WI38 (cell line): ENCODE measurements around the gene DTX3L.

Source experiments
- H3K4me3 ChIP-seq: 2 replicates; pipeline ENCODE4 v1.5.1; 2011; ENCODE audit warnings: low read depth, mild to moderate bottlenecking, control low read depth, low read length
- TF ChIP-seq, protein P1 (sequence below): IDR thresholded peaks from 2 replicates; pipeline ENCODE4 v1.5.1; 2012; ENCODE audit warnings: low read depth, mild to moderate bottlenecking, control low read depth, low read length

Gene DTX3L

DNA sequence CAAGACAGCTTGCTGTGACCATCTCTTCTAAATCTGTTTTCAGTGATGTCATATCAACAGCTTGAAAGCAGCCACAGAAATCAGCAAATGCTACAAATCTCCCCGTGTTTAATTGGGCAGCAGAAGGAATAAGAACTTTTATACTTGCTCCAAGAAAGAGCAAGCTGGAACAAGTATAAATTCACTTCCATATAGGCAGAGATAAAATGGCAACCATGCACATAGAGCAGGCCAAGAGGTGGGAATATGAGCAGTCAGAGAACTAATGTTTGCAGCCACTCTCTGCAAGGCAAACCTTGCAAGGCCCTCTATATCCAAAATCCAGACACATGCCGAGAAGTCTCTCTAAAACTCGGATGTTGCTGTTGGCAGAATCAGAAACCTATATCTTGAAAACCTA, 16.1 kb upstream of the DTX3L start:
- H3K4me3 ChIP-seq = no peak overlapping the region

GRCh38 chr3:122548619-122549018, 15.5 kb upstream of the DTX3L start:
- H3K4me3 ChIP-seq = no peak overlapping the region

More for the DNA sequence above, 16.1 kb upstream of the DTX3L start:
- TF ChIP-seq, protein P1, sequence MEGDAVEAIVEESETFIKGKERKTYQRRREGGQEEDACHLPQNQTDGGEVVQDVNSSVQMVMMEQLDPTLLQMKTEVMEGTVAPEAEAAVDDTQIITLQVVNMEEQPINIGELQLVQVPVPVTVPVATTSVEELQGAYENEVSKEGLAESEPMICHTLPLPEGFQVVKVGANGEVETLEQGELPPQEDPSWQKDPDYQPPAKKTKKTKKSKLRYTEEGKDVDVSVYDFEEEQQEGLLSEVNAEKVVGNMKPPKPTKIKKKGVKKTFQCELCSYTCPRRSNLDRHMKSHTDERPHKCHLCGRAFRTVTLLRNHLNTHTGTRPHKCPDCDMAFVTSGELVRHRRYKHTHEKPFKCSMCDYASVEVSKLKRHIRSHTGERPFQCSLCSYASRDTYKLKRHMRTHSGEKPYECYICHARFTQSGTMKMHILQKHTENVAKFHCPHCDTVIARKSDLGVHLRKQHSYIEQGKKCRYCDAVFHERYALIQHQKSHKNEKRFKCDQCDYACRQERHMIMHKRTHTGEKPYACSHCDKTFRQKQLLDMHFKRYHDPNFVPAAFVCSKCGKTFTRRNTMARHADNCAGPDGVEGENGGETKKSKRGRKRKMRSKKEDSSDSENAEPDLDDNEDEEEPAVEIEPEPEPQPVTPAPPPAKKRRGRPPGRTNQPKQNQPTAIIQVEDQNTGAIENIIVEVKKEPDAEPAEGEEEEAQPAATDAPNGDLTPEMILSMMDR = no peak

GRCh38 chr3:122553171-122553570, 11.0 kb upstream of the DTX3L start:
- no peak overlapping the region for H3K4me3 ChIP-seq
- TF ChIP-seq, protein P1 = no peak

More at GRCh38 chr3:122548619-122549018, 15.5 kb upstream of the DTX3L start:
- TF ChIP-seq, protein P1 = no peak

DNA sequence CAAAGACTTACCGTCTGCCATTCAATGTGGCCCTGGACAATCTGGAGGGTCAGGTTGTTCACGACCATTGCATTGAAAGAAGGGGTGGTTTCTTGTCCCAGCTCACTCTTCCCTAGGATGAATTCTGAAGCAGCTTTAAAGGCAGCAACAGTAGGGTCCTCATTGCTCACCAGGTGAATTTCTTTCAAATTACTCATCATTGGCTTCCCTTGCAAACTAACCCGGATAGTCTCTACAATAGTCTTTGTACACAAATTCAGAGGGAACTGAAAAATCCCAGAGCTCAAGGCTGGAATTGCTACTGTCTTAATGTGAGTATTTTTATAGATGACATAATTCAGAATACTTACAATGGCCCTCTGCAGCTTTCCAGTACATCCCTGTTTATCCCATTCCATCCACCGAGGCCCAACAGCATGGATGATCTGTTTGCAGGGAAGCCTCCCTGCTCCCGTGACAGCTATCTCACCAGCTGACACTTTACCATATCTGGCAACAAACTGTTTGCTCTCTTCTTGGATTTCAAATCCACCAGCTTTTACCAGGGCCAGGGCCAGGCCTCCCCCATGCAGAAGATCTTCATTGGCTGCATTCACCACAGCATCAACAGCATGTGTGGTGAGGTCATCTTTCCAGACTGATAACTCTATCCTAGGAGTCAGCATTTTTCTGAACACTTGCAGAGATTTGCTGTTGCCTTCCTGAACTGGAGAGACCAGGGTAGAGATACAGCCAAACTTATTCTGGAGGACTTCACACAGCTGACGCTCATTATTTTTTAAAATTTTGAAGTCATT, 8.7 kb upstream of the DTX3L start:
- TF ChIP-seq, protein P1 = no peak
- no peak overlapping the region for H3K4me3 ChIP-seq

DNA sequence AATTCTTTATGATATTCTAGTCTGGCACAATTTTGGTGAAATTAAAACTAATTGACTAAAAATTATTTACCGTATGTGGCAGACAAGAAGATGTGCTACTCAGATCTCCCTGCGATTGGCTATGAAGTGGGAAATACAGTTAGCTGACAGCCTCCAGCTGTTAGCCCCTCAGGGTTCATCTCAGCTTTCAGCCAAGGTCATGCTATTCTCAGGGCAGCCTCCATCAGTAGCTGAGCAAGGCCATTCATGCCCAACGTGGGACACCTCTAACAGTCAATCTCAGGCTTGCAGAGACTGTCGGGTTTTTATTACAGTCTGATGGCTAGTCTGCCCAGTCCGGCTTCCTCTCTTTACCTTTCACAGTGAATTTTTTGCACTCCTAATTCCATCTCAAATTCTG, 6.8 kb upstream of the DTX3L start:
- no peak overlapping the region for H3K4me3 ChIP-seq
- TF ChIP-seq, protein P1 = no peak

DNA sequence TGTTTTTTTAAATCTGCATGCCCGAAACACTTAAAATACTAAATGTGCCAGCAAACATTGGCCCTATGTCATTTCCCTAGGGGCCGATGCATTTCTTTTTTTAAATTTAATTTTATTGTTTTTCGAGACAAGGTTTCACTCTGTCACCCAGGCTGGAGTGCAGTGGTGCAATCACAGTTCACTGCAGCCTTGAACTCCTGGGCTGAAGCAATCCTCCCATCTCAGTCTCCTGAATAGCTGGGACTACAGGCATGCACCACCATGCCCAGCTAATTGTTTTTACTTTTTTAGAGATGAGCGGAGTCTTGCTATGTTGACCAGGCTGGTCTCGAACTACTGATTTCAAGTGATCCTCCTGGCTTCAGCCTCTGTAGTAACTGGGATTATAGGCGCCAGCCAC, 5.5 kb upstream of the DTX3L start:
- no peak overlapping the region for H3K4me3 ChIP-seq
- TF ChIP-seq, protein P1 = no peak

DNA sequence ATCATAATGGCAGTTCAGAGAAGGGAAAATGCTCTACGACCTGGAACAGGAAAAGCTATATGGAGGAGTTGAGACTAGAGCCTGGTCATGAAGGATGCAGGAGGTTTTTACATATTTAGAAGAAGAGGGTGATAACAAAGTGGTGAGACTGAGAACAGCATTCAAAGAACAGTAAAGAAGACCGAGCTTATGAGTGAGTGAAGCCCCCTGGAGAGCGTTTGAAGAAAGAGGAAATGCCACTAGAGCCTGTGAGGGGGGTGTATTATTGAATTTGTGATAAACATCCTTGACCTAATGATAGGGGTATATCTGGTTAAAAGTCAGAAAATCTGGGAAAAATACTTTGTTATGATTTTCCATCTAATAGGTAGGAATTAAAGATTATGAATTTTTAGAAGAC, 4.2 kb upstream of the DTX3L start:
- TF ChIP-seq, protein P1 = no peak
- H3K4me3 ChIP-seq = no peak overlapping the region
